GM18870 (cell line): Measurements from ENCODE around the gene SMIM44.
"Not testable (repeated sequence)": the region's sequence is repeated elsewhere in the genome, so short reads cannot be mapped to it uniquely, and the experiment has no call there.

Experiments used
- ATAC-seq: cut with Tn5 transposase; IDR thresholded peaks from one replicate; pipeline ENCODE4 v1.9.1; 2021; ENCODE audit warnings: moderate library complexity; ENCODE audit not compliant: unreplicated experiment

The SMIM44 gene

DNA sequence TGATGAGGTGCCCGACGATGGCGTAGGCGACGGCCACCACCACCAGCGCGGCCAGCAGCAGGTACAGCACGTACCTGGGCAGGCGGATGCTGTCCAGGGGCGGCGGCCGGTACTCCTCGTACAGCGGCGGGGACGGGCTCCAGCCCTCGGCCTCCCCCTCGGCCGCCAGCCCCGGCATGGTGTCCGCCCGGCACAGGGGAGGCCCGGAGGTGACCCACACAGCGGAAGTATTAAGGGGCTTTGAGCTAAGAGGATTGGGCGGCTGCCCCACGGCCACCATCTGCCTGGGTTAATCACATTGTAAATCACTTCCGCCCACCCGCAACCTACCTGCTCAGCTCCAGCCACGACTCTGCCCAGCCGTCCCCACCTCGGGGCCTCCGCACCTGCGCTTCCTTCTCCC, at the start of gene SMIM44:
Gene SMIM44, minus strand, starts transcription at position 216 of the 403 bp plus-strand sequence. Its CDS starts 38 bp downstream, at position 178.
- no peak for ATAC-seq

DNA sequence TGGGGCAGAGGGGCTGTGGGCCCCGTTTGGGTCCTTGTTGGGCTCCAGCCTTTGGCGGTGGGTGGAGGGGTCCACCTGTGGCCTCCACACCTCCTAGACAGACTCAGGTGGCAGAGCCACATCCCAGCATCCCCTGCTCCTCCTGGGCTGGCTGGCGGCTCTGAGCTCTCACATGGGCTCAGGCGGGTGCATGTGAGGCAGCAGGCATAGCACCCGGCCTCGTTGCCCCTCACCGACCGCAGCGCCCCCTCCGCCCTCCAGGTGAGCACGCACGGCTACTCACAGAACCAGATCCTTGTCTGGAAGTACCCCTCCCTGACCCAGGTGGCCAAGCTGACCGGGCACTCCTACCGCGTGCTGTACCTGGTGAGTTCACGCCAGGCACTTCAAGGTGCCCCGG, 49.8 kb upstream of the SMIM44 start:
- no peak for ATAC-seq

DNA sequence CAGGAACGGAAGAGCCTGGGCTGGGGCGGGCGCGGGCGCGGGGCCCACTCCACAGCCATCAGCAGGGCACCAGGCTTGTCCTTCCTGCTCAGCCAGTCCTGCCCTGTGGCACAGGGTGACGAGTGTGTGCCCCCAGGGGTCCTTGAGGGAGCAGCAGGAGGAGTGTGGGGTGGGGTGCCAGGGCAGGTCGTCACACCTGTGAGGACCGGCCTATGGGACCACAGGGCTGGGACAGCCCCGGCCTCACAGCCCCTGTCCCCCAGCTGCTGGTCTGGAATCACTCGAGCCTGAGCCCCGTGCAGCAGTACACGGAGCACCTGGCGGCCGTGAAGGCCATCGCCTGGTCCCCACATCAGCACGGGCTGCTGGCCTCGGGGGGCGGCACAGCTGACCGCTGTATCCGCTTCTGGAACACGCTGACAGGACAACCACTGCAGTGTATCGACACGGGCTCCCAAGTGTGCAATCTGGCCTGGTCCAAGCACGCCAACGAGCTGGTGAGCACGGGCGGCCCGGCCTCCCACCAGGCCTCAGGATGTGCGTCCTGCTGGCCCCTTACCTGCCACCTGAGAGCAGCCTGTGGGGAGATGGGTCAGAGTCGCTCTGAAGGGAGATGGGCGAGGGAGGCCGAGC, 49.0 kb upstream of the SMIM44 start:
- no peak for ATAC-seq

DNA sequence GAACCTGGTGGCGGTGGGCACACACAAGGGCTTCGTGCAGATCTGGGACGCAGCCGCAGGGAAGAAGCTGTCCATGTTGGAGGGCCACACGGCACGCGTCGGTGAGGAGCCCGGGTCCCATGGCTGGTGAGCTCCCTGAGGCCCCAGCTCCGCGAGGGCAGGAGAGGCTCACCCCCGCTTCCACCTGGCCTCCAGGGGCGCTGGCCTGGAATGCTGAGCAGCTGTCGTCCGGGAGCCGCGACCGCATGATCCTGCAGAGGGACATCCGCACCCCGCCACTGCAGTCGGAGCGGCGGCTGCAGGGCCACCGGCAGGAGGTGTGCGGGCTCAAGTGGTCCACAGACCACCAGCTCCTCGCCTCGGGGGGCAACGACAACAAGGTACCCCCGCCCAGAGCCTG, 48.5 kb upstream of the SMIM44 start:
- no peak for ATAC-seq

DNA sequence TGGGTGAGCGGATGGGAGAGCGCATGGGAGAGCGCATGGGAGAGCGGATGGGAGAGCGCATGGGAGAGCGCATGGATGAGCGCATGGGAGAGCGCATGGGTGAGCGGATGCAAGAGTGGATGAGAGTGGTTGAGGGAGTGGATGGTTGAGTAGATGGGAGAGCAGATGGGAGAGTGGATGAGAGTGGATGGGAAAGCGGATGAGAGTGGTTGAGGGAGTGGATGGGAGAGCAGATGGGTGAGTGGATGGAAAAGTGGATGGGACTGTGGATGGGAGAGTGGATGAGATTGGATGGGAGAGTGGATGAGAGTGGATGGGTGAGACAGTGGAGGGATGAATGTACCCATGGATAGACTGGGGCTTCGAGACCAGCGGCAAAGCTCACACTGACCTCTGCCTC, 47.1 kb upstream of the SMIM44 start:
- ATAC-seq = no peak

DNA sequence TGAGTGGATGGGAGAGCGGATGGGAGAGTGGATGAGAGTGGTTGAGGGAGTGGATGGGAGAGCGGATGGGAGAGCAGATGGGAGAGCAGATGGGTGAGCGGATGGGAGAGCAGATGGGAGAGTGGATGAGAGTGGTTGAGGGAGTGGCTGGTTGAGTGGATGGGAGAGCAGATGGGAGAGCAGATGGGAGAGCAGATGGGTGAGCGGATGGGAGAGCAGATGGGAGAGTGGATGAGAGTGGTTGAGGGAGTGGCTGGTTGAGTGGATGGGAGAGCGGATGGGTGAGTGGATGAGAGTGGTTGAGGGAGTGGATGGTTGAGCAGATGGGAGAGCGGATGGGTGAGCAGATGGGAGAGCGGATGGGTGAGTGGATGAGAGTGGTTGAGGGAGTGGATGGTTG, 46.1 kb upstream of the SMIM44 start:
- not testable (repeated sequence) for ATAC-seq

DNA sequence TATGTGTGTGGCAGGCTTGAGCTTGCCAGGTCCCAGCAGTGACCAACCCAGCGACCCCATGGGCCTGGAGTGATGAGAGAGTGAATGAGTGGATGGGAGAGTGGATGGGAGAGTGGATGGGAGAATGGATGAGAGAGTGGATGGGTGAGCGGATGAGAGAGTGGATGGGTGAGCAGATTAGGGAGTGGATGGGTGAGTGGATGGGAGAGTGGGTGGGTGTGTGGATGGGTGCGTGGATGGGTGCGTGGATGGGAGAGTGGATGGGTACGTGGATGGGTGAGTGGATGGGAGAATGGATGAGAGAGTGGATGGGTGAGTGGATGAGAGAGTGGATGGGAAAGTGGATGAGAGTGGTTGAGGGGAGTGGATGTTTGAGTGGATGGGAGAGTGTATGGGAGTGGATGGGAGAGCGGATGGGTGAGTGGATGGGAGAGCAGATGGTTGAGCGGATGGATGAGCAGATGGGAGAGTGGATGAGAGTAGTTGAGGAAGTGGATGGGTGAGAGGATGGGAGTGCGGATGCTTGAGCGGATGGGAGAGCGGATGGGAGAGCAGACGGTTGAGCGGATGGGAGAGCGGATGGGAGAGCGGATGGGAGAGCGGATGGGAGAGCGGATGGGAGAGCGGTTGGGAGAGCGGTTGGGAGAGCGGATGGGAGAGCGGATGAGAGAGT, 45.4 kb upstream of the SMIM44 start:
- no peak for ATAC-seq

DNA sequence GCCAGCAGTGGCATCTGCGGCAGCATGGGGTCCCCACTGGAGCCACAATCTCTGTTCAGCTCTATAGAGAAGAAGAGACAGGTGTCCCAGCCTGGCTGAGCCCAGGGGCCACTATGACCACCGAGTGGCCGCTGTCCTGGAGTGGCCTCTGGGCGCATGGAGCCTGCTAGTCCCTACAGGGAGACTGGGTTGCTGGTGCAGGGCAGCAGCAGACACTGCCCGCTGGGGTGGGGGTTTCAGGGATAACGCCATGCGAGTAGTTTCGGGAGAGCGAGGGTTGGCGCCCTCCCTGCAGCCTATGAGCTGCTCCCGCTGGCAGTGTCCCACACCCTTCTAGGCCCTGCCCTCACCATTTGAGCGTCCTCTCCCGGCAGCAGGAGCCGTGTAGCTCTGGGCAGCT, 44.8 kb upstream of the SMIM44 start:
- no peak for ATAC-seq

DNA sequence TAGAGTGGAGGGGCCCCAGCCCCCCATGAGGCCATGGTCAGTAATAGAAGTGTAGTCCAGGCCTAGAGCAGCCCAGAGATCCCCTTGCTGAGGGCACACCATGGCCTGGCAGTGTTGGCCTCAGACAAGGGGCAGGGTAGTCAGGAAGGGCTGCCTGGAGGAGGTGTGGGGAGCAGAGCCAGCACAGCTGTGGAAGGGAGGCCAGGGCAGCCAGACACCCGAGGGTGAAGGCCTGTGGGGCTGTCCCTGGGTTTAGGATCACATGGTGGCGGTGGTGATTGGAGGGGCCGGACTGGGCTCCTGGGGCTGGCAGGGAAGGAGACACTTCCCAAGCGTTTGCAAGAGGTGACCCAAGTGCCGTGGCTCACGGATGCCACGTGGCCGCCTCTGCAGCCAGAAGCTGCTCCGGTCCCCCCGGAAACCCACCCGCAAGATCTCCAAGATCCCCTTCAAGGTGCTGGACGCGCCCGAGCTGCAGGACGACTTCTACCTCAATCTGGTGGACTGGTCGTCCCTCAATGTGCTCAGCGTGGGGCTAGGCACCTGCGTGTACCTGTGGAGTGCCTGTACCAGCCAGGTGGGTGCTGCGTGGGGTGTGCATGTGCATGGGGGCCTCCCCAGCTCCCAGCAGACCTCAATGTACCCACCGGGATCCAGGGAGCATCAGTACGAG, 44.1 kb upstream of the SMIM44 start:
- ATAC-seq = no peak

DNA sequence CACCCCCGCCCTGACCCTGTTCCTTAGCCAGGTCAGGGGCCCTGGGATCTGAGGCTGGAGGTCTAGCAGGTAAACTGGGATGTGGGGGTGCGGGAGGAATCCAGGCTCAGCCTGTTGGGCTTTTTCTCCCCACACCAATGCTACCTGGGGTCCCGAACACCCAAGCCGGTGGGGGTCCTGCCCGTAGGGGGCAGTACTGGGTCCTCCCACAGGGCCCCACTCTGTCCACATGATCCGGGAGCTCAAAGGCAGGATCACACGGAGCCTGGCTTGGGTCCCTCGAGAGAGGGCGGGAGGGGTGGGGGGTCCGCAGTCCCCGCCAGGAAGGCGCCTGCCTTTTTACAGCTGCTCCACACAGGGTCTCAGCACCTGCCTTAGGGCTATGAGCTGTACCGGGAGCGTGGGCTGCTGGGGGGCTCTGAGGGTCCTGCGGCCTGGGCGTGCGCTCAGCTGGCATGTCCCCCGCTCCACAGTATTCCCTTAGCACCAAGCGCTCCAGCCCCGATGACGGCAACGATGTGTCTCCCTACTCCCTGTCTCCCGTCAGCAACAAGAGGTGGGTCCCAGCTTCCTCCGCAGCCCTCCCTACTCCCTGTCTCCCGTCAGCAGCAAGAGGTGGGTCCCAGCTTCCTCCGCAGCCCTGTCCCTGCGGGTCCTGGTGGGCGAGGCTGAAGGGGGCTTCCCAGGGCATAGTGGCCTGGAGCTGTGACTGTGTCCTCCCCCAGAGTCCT, 43.4 kb upstream of the SMIM44 start:
- ATAC-seq = no peak

DNA sequence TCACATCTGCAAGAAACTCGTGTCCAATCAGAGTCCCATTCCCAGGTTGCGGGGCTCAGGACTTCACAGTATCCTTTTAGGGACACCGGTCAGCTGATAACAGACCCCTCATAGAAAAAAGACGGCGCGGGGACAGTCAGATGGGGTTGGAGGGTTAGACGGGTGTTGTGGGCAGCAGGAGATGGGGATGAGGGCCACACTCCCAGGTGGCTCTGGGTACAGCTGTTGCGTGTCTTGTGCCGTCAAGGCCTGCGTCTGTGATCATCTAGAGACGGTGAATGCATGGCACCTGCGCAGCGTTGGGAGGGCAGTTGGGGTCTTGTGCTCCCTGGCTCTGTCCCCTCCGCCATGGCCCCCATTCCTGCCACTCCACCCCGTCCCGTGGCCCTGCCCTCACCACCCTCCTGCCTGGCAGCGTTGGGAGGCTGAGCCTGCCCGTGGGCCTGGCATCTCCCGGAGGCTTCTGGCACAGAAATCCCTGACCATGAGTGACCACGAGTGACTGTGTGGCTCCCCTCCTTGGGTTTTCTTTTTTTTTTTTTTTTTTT, 41.7 kb upstream of the SMIM44 start:
- no peak for ATAC-seq

DNA sequence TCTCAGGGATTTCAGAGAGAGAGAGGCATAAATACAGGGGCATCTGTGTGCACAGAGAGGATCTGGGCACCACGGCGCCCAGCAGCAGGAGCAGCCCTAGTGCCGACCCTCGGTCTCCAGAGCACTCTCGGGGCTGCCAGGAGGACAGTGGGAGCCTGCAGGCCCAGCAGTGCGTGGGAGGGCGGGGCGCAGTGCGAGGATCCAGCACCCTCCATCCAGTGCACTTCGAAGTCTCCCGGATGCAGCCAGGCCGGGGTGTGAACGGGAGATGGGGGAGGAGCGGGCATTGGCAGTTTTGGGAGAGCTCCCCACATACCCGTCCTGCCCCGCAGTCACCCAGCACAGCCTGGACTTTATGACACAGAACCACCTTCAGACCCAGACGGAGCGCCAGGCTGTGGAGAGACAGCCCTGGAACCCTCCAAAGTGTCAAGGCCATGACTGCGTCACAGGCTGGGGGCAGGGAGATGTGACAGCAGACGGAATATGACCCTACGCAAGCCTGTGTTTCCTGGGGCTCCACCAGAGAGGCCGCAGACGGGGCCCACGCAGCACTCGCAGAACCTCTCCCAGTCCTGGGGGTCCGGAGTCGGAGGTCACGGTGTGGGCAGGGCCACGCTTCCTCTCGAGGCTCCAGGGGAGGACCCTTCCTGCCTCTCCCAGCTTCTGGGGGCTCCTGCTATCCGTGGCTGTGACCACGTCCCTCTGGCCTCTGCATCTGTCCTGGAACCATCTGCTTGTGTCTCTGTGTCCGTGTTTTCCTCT, 41.0 kb upstream of the SMIM44 start:
- ATAC-seq = no peak

DNA sequence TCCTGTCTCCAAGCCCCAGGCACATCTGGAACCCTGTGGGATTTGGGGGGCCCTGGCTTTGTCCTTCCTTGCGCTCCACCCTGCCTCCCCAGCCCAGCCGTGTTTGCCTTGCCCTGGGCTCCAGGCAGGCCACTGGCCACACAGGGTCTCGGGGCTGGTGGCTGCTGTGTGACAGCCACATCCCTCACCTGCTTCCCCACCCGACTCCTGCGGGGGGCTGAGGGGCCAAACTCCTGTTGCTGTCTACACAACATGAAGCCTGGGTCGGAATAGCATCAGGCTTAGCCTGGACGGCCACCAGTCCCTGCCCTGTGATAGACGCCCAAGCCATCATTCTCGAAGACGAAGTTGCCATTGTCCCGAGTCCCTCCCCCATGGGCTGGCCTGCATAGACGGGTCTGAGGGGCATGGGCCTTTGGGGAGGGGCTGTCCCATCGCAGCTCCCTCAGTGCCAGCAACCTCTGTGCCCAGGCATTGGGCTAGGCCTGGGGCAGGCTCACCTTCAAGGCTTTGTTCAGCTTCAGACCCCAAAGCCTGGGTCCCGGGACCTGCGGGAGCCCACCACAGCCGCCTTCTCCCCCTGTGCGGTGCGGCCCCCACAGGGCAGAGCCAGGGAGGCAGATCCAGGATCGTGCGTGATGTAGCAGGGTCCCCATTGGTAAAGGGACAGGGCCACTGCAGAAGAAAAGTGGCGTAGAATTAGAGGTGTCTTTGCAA, 40.3 kb upstream of the SMIM44 start:
- ATAC-seq = no peak

DNA sequence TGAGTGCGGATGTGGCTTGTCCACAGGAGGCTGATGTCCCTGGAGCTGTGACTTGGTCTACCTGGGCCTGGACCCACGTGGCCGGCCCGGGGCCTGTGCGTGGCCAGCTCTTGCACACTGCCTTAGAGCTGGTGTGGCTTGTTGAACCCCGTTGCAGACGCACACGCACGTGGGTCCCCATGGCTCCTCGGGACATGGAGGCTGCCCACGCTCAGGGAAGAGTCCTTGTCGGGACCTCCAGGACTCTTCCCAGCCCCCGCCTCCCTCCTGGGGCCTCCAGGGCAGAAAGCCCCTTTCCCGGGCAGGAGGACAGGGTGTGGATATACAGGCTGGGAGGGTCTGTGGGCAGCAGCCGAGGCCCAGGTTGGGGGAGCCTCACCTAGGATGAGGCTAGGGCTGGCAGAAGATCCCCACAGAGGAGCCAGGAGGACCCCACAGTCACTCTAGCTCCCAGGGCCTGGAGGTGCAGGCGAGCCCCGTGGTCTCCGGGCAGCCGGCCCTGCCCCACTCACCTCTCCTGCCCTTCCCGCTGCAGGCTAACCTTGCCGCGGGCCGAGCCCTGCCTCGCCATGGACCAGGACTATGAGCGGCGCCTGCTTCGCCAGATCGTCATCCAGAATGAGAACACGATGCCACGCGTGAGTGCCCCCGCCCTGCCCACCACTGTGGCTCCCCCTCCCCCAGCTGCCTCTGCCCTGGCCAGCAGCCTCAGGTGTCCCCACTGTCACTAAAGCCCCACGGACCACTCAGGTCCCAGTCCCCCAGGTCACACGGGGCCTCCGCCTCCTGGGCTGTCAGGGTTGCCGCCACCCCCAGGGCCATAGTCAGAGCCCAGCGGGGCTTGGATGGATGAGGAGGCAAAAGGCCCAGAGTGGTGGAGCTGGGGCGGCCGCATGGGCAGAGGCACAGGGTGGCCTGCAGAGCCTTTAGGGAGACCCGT, 39.5 kb upstream of the SMIM44 start:
- ATAC-seq = no peak

DNA sequence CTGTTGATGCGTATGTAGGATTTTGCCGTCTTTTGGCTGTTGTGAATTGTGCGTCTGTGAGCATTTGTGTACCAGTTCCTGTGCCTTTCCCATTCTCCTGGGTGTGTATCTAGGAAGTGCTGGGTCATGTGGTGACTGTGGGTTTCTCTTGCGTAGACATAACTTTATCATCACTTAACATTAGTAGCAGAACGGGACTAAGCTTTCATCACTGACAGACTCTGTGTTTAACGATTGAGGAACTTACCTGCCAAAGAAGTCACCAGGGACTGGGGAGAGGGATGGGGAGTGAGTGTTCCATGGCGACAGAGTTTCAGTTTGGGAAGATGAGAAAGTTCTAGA, 37.8 kb upstream of the SMIM44 start:
- no peak for ATAC-seq

DNA sequence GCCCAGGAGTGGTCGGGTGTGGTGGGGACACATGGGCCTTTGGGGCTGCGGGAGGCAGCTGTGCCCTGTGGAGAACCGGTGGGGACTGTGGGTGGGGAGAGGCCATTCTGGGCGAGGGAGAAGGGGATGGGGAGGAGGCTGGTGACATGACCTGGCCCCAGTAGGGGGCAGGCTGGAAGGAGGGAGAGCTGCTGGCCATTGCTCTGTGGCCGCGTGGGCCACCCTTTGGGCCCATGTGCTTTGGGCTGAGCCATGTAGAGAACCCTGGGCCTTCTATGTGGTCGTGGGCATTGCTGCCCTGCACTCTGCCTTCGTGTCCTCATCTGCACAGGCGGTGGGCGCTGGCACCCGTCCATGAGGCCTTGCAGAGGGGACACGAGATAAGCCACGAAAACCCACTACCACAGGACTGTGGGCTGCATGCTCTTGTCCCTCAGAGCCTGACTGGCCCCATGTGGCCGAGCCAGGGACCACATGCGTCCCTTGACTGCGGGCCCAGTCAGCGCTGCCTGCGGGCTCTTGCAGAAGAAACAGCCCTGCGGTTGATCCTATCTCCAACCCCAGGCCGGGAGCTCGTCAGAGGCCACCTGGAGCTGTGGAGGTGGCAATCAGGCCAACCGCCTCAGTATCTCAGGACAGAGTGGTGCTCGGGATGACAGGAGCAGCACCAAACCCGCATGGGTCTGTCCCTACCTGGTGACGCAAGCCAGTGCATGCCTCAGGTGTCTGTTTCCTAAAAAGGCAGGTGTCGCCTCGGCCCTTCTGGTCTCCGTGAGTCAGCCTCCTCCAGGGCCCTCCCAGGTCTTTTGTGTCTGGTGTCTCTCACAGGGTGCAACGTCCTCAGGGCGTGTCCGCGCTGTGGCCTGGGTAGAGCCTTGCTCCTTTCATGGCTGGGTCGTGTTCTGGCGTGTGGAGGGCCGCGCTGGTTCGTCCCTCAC, 37.2 kb upstream of the SMIM44 start:
- no peak for ATAC-seq

DNA sequence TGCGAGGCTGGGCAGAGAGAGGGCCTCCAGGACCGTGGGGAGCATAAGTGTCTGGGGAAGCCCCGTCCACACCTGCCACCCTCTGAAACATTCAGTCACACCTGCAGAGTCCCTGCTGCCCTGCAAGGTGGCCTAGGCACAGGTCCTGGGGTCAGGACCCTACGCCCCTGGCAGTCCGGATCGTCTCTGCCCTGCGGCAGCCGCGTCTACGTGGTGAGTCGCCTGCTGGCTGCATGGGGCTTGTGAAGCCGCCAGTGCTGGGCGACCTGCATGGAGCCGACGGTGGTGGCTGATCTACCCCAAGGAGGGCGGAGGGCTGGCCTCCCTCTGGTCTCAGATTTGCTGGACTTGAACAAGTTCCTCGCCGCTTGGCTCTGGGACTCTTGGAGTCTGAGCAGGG, 35.9 kb upstream of the SMIM44 start:
- ATAC-seq = no peak

DNA sequence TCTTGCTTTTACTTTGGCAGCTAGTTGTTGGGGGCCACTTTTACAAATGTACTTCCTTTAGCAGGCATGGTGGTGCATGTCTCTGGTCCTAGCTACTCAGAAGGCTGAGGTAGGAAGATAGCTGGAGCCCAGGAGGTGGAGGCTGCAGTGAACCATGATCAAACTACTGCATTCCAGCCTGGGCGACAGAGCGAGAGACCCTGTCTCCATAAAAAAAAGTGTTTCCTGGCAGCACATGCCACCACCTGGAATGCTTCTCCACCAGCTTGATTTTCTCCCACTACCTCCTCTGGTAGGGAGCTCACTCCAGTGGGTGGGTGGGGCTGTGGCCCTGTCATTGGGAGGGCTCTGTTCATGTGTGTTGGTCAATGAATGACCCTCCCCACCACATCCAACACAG, 35.4 kb upstream of the SMIM44 start:
- ATAC-seq = no peak
